Stimulated activated naive CD4-positive, alpha-beta T cell (primary cell): ENCODE results near the gene ROR2.
"Not testable (repeated sequence)": the region's sequence is repeated elsewhere in the genome, so short reads cannot be mapped to it uniquely, and the experiment has no call there.

Source experiments
- DNase-seq, 6 experiments: peaks; one replicate each; lab custom pipeline; 2025; lab: John Stamatoyannopoulos, UW

ROR2 gene

GRCh38 chr9:91923145-91923544, 26.9 kb downstream of the ROR2 start:
- no peak for DNase-seq

DNA sequence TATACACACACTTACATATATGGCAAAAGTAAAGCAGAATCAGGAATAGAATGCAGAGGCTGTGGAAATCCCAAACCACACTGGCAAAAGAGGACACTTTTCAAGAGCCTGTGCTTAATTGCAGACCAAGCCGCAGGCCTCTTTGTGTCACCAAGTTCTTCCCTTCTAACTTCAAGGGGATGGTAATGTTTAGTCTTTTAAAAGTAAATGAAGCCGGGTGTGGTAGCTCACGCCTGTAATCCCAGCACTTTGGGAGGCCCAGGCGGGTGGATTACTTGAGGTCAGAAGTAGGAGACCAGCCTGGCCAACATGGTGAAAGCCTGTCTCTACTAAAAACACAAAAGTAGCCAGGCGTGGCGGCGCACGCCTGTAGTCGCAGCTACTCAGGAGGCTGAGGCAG, 28.7 kb downstream of the ROR2 start:
- no peak for DNase-seq

DNA sequence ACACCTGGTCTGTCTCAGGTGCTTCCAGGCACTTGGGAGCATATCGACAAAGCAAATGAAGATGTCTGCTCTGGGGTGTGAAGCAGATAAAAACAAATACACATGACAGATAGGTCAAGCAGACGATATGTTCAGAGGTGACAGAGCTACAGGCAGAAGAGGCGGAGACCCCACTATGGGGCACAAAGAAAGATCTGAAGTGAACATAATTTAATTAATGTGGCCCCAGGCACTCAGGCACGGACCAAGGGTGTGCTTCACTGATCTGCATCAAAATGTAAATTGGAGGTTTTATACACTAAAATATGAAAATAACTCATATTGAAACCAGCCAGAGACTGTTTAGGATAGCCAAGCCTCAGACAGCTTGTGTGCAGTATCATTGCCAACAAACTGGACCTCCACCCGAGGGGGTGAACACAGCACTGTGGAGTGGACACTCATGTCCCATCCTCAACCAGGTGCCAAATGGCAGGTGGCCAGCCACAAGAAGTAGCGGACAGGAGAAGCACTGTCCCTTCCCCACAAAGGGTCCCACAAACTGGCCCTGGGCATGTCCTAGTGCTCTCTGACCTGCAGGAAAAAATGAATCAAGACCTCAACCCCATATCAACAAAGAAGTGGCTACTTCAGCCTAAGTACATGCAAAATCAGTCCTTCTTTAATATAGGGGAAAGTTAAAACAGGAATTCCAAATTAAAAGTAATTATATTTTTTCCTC, 29.2 kb downstream of the ROR2 start:
- DNase-seq, result no peak

- DNase-seq, result no peak
Measured at GRCh38 chr9:91919621-91920020, 30.4 kb downstream of the ROR2 start.

DNA sequence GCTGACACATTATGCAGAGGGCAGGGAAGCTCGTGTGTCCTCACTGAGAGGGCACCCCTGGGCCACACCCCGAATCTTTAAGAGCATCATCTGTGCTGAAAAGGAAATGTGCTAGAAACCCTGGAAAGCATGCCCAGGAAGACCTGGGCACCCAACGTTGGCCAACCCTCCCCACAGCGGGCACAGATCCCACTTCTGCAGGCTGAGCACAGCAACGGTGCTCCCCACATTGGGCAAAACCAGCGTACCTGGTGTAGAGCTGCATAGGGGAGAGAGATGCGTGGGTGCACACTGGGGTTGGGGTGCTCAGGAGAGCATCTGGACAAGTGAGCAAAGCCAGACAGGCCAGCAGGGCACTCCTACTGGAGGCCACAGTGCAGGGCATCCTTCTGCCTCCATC, 32.6 kb downstream of the ROR2 start:
- no peak for DNase-seq

DNA sequence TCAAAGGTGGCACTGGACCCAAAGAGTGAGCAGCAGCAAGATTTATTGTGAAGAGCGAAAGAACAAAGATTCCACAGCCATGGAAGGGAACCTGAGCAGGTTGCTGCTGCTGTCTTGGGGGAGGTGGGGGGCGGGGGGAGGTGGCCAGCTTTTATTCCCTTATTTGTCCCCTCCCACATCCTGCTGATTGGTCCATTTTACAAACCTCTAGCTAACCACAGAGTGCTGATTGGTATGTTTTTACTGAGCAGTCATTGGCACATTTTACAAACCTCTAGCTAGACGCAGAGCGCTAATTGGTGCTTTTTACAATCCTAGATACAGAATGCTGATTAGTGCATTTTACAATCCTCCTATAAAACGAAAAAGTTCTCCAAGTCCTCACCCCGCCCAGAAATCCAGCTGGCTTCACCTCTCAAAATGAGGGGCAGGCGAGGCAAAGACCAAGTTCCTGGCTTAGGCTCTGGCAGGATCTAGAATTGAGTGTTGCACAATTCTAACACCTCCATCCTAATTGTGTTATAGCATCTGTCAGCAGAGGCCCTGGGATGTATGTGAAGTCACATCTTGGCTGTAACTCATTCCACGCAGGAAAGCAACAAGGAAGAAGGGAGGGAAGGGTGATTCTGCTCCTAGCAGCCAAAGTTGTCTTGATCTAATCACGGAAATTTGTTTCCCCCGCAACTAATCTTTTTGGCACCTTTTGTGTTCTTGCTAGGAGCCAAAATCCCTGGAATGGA, 34.3 kb downstream of the ROR2 start:
- no peak for DNase-seq

GRCh38 chr9:91914937-91915336, 35.1 kb downstream of the ROR2 start:
- DNase-seq, result no peak

DNA sequence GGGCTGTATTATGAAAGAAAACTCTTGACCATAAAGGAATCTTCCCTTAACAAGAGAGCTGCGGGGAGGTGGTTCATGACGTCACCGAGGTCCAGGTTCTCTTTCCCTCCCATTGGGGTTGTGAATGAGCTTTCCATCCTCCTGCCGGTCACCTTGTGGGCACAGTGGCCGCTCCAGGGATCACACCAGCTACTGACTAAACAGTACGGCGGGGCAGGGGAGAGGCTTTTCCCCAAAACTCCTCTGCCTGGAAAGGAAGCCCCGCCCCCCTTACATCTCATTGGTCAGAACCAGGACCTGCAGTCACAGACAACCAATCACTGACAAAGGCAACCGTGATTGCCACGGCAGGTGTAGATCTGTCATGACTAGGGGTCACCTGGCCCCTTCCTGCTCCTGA, 35.6 kb downstream of the ROR2 start:
- no peak for DNase-seq

DNA sequence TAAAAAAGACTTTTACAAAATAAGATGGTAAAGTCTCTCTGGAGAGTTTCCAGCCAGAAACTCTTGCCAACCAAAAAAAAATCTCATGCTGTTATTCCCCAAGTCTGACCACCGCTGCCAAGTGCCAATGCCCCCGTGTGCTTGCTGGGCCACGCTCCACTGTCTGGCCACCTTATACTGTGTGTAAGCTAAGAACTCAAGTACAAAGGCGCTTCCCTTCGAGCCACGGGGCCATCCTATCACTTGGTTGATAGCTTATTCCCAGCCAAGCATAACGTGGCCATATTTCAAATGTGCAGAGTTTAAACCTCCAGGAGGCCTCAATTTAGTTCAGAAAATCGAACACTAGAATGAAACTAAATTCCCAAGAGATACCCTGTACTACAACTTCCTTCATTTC, 36.0 kb downstream of the ROR2 start:
- no peak for DNase-seq

DNA sequence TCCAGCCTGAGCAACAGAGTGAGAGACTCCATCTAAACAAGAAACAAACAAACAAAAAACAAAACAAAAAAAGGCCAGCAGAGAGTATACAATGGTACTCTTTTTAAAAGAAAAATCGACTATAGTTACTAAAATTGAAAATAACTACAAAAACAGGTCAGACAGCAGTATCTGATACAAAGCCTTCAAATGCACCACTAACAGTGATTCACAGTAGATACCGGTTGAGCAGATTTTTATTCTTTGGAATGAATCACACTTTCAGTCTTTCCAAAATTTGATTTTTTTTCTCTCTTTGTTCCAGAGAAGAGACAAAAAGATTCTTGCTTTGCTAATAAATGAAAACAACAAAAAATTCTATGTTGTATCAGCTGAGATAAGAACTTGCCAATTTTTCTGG, 36.9 kb downstream of the ROR2 start:
- DNase-seq, result no peak

DNA sequence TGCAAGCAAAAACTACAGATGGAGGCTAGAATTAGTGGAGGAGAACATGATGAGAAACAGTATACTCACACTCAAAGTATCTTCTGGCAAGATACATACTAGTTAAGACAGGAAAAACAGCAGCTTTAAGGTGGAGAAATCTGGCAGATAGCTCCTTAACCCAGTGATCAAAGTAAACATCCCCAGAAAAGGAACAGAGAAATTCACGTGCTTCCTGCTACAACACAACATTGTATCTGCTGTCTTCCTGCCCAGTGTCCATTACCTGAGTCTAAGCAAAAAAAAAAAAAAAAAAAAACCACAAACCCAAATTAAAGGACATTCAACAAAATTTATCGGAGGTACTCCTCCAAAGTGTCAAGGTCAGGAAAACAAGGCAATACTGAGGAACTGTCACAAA, 38.4 kb downstream of the ROR2 start:
- DNase-seq, result no peak

DNA sequence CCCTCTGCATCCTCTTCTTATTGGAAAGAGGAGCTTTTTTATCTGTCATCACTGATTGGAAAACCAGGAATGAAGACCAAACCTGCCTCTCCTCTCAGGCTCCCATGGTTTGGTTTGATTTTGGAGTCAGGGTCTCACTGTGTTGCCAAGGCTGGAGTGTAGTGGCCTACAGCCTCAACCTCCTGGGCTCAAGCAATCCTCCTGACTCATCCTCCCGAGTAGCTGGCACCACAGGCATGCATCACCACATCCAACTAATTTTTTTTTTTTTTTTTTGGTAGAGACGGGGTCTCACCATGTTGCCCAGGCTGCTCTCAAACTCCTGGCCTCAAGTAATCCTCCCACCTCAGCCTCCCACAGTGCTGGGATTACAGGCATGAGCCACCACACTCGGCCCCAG, 40.8 kb downstream of the ROR2 start:
- not testable (repeated sequence) for DNase-seq

- DNase-seq, result no peak
Measured at GRCh38 chr9:91908746-91909145, 41.3 kb downstream of the ROR2 start.

DNA sequence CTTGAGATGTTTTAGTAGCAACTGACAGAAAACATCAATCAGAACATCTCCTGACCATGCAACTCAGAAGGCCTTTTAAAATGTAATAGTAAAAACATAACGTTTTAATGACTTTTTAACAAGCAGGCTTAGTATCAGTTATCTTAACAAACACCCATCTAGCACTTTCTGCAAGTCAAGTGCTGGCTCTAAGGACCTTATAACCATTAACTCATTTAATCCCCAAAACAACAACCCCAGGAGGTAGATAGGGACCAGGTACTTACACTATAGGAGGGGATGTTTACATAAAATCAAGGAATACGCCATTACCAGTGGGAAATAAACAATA, 41.8 kb downstream of the ROR2 start:
- no peak for DNase-seq

DNA sequence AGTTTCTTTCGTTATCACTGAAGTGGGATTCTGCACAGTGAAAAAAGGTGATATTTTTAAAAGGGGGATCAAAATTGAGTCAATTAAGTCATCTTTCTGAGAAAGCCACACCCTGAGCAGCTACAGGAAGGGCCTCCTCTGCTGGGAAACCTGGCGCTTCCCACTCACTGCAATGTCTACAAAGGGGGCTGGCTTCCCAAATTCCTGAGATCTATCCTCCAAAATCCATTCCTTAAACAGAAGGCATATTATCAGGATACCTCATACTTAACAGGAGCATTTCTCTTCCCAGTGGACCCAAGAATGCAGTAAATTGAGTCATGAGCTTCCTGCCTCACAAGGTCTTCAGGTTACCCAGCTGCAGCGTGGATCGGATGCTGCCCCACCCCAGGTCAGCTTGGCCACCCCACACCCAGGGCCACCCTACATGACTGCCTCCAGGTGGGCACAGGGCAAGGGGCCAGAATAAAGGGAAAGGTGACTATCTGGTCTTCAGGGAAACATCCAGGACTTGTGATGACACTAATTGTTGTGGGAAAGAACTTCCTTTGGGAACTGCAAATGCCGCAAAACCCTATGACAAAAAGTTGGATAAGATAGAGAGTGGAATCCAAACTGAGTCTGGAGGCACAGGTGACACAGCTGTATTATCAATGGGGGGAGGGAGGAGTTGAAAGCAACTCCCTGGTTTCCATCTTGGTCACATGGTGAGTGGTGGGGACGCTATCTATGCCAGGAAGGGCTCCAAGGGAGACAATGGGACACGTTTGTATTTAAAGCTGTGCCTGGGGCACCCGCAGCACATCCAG, 42.3 kb downstream of the ROR2 start:
- DNase-seq, result no peak

- DNase-seq, result no peak
Measured at GRCh38 chr9:91905991-91906469, 44.0 kb downstream of the ROR2 start.

- no peak for DNase-seq
Measured at GRCh38 chr9:91905237-91905650, 44.8 kb downstream of the ROR2 start.

- no peak for DNase-seq
Measured at GRCh38 chr9:91904588-91905236, 45.3 kb downstream of the ROR2 start.

DNA sequence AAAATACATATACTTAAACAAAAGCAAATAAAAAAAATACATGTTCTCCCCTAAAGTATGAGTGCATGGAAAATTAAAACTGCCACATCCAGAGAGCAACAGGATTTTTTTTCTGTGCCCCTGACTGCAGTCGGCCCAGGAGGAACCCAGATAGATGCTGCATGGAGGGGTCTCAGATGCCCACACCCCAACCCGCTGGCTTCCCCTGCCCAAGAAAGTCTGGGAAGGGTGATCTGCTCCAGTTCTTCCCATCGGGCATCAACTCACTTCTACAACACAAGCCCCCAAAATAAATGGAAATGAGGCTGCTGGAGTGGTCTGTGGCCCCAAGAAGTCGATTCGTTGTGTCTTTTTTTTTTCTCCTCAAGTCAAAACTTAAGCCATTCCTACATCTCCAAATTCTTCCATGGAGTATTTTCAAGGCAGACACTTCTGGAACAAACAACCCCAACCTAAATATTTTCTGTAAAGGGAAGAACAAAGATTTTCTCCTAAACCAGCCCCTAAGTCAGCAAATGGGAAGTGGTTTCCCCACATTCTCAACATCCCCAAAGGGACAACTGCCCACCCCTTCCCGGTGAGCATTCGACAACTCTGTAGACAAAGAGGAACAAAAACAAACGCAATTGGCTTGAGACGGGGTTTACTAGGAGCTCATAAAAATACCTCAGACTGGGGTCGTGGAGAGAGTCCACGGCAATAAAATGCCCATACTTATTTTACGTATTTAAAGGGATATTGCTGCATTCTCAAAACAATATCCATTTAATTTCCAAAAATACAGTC, 46.7 kb downstream of the ROR2 start:
- DNase-seq, result no peak

DNA sequence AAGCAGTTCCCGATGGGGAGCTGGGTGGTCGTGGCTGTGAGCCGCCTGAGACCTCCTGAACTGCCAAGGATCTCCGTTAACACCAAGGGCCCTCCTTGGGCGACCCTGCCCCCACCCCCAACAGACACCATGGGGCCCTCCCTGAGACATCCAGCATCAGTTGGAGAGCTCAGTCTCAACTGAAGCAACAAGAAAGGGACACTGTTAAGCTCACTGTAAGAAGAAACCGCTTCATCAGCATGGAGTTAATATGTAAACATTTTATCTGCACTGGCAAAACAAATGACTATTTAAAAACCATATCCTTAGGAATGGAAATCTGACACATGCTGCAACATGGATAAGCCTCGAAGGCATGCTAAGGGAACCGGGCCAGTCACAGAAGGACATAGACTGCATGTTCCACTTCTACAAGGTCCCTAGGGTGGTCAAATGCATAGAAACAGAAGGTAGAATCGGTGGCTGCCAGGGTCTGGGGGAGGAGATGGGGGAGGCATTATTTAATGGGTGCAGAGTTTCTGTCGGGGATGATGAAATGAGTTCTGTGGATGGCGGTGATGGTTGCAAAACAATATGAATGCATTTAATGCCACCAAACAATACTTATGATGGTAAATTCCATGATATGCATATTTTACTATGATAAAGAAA, 47.4 kb downstream of the ROR2 start:
- DNase-seq, result no peak

- DNase-seq, result no peak
Measured at GRCh38 chr9:91900797-91901177, 49.2 kb downstream of the ROR2 start.
